ENCODE measurements around the gene CCDC33.

Gene CCDC33

DNA sequence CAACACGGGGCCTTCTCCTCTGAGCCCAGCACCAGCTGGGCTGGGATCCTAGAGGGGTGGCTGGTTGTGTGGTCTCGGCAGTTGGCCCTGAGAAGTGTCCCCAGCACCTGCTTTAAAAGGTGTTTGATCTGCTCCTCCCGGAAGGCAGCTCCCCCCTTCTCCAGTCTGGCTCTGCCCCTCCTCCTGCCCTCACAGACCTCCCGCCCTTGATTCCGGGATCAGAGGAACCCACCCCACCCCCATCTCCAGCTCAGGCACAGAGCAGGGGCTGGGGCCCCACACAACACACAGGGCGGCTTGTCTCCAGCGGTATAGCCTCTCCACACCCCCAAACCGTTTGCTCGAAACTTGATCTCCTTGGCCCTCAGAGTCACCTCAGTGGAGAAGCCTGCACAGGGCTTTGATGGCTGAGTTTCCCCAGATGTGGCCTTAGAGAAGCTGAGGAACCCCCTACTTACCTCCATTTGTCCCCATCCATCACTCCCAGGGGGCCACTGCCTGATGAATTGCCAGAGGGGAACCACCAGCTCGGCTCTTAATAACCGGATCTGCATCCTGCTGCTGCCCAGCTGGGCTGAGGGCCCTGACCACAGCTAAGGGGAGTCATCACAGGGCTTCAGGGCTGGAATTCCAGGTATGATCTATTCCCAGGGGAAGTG is 27.1 kb upstream of the CCDC33 start:
- DNase-seq (ENCODE audit: low spot score) = peak; percentile 44

GRCh38 chr15:74209560-74209958 is 26.6 kb upstream of the CCDC33 start:
- DNase-seq (ENCODE audit: low spot score) = no peak

- peak; percentile 47 for DNase-seq (ENCODE audit: low spot score)
Observed at GRCh38 chr15:74209997-74210671, 26.0 kb upstream of the CCDC33 start.

- DNase-seq (ENCODE audit: low spot score) = no peak
Observed at GRCh38 chr15:74210729-74211128, 25.4 kb upstream of the CCDC33 start.

DNA sequence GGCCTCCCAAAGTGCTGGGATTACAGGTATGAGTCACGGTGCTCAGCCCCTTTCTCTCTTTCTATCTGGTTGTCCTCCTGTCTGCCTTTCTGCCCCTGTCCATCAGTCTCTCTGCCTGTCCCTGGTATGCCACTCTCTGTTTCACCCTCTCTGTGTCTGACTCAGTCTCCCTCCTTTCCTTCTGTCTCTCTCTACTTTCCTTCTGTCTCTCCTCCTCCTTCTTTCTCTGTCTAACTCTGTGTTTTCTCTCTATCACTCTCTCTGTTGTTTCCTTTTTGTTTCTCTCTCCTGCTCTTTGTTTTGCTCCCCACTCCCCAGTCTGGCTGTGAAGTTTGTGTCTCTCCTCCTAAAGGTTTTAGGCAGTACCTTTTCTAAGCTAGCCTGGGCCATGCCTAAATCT is 24.5 kb upstream of the CCDC33 start:
- no peak for DNase-seq (ENCODE audit: low spot score)

GRCh38 chr15:74212494-74212893 is 23.6 kb upstream of the CCDC33 start:
- no peak for DNase-seq (ENCODE audit: low spot score)

GRCh38 chr15:74213858-74214284 is 22.3 kb upstream of the CCDC33 start:
- DNase-seq (ENCODE audit: low spot score) = no peak

- no peak for DNase-seq (ENCODE audit: low spot score)
Observed at GRCh38 chr15:74214324-74215021, 21.7 kb upstream of the CCDC33 start.

DNA sequence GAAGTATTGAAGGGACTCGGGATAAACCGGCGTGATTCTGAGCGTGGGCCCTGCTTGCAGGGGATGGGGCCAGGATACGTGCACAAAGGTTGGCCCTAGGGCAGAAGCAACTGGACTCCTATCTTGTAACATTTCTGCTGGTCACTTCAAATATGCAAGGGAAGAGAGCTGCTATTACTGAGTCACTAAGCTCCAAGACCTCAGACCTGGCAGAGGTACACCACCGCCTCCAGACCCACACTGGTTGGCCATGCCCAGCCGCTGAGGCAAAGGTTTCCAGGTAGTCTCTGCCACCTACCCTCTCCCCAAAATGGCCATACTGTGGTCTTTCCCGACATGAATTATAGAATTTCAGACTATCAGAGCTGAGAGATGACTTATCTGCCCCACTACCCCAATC is 20.2 kb upstream of the CCDC33 start:
- DNase-seq (ENCODE audit: low spot score) = no peak

GRCh38 chr15:74216949-74217348 is 19.2 kb upstream of the CCDC33 start:
- no peak for DNase-seq (ENCODE audit: low spot score)

DNA sequence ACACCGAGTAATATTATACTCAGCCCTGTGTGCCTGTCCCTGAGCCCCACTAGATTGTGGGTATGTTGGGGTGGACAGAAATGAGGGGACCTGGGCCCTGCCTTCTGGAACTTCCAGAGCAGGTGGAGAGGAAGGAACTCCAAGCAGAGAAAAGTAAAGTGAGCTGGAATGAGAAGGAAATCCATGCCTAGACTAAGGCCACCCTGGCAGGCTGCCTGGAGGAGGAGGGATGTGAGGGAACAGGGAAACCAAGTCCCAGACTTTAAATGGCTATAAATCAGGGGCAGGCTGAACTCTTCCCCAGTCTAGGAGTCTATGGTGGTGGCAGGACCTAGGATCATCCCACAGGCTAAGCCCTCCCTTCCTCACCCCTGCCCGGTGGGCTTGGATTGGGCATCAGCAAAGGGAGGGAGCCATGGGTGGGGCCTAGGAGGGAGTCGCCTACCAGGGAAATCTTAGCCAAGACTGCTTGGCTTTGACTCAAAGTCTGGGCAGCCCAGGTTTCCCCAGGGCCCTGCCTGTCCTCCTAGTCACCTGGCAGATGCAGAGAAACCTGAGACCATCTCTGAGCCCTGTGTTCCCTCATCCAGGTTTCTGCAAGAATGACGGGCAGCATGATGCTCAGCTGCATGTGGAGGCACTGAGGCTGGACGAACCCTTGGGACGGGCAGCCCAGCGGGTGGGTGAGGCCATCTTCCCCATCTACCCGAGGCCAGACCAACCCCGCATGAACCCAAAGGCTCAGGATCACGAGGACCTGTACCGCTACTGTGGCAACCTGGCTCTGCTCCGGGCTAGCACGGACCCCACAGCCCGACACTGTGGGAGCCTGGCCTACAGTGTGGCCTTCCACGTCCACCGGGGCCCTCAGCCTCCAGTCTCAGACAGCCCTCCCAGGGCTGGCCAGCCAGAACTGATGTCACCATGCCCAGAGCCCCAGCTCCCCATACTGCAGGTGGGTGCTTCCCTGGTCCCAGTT is 17.9 kb upstream of the CCDC33 start:
- no peak for DNase-seq (ENCODE audit: low spot score)

- DNase-seq (ENCODE audit: low spot score) = no peak
Observed at GRCh38 chr15:74220475-74221248, 15.5 kb upstream of the CCDC33 start.

- no peak for DNase-seq (ENCODE audit: low spot score)
Observed at GRCh38 chr15:74221399-74222239, 14.5 kb upstream of the CCDC33 start.

DNA sequence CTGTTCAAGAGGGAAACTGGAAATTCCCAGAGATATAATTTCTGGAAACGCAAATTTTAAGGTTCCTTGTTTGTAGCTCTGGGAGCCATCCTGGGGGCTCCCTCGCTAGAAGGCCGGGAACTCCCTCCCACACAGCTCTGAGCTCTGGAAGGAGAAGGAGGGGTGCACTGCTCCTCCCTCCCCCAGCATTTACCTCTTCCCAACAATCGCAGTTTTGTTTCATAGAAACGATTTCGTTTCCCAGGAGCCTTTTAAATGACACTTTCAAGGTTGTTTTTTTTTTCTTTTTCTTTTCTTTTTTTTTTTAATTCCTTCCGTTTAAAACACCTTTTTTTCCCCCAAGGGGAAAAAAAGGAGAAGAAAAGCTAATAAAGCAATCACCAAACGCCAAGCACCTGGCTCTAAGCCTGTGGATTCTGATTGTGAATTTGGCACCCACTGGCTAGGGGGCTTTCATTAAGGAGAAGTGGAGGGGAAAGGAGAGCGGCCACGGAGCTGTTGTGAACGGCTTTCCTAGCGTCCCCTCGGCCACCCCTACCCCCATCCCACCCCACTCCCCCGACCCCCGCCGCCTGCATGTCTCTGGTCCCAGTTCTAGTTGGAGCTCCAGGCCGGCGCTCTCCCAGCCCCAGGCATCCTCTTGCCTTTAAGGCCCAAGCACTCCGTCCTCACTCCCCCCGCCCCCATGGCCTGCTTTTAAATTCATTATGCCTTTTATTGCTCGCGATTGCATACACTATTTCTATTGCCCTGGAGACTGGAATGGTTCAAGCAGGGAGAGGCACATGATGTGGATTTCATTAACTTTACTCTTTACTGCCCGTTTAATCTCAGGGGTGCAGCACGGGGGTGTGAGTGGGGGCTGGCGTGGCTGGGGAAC is 13.6 kb upstream of the CCDC33 start:
- DNase-seq (ENCODE audit: low spot score) = no peak

GRCh38 chr15:74225928-74226327 is 10.2 kb upstream of the CCDC33 start:
- DNase-seq (ENCODE audit: low spot score) = no peak

GRCh38 chr15:74226761-74227540 is 9.2 kb upstream of the CCDC33 start:
- DNase-seq (ENCODE audit: low spot score) = no peak

- DNase-seq (ENCODE audit: low spot score) = no peak
Observed at GRCh38 chr15:74227968-74228722, 8.0 kb upstream of the CCDC33 start.

DNA sequence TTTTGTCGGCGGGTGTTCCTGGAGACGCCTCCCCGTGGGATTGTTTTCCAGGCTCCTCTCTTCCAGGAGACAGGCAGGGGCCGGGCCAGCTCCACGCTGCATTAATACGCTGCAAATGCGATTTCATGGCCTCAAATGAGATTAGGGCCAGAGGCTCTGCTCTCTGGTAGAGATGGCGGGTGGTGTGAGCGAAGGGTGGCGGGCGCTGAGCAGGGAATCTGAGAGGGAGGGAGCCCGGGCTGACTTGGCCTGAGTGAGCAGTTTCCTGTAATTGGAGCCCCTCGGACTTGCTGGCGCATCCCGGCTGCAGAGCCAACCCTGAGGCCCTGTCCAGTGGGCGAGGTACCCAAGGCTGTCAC is 7.4 kb upstream of the CCDC33 start:
- DNase-seq (ENCODE audit: low spot score) = no peak
